8988T (cell line): ENCODE data around the gene GFOD2.

ENCODE experiments used
- DNase-seq: peaks from one replicate; pipeline ENCODE4 v3.0.0; 2011

GFOD2 gene

DNA sequence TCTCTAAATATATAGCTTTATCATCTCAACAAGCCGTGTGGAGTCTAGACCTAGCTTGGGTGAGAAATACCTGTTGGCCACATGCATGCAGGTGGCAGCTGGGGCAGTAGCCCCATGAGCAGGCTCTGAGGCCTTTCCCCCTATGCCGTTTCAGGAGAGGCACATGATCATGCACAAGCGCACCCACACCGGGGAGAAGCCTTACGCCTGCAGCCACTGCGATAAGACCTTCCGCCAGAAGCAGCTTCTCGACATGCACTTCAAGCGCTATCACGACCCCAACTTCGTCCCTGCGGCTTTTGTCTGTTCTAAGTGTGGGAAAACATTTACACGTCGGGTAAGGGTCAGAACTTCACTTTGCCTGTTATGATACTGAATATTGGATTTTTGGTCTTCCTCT is 90.9 kb downstream of the GFOD2 start:
- no peak for DNase-seq
